ENCODE results near the gene EIF4EBP2. TPM values are rescaled to one million over a fixed set of nuclear protein-coding genes. Genes with fewer than 3 reads are reported as not detected.

The EIF4EBP2 gene
- total RNA-seq, 1 donor from 2014 or later = 146 TPM

DNA sequence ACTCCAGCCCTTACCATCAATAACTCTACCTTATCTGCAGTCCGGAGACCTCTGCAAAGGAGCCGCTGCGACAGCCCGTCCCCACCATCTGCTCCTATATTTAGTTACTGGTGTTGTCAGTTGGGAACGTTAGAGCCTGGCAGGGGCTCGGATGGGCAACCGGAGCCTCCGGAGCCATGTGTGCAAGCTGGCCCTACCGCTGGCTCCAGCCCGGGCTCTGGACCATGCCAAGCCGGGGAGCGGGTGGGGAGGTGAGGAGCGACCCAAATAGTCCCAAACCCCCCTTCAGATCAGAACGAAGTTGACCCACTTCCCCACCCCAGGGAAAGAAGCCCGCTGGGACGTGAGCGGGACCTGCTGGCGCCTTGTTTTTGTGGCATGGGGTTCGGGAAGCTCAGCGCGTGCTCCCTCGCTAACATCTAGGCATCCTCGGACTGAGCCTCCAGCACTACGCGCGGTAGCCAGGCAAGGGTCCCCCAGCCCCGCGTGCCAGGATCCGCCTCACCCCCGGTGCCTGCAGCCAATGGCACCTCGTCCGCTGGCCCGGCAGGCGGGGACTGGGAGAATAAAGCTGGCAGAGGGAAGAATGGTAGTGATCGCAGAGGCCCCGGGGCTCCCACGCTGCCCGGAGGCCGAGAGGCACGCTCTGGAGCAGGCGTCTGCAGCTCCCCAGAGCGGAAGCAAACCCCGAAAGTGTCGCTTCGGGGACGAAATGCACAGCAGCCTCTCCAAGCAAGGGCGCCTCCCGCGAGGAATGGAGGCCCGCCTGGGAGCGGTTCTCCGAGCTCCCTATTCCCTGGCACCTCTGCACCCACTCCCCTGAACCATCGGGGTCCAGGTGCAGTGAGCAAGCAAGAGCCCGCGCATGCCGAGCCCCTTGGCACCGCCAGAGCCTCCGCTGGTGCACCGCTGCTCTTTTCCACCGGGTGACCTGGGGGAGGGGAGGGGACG, 22.2 kb upstream of the EIF4EBP2 start:
- TF ChIP-seq, protein P1, sequence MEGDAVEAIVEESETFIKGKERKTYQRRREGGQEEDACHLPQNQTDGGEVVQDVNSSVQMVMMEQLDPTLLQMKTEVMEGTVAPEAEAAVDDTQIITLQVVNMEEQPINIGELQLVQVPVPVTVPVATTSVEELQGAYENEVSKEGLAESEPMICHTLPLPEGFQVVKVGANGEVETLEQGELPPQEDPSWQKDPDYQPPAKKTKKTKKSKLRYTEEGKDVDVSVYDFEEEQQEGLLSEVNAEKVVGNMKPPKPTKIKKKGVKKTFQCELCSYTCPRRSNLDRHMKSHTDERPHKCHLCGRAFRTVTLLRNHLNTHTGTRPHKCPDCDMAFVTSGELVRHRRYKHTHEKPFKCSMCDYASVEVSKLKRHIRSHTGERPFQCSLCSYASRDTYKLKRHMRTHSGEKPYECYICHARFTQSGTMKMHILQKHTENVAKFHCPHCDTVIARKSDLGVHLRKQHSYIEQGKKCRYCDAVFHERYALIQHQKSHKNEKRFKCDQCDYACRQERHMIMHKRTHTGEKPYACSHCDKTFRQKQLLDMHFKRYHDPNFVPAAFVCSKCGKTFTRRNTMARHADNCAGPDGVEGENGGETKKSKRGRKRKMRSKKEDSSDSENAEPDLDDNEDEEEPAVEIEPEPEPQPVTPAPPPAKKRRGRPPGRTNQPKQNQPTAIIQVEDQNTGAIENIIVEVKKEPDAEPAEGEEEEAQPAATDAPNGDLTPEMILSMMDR (IDR thresholded peaks at IDR 0.05; ENCODE audit: unreplicated experiment) = no peak
- no peaks in the 10 kb centered on the region for H3K9me3 Mint-ChIP-seq (ENCODE audit: unreplicated experiment)
- peaks cover 1% of the 10 kb centered on the region for H3K27me3 Mint-ChIP-seq (ENCODE audit: unreplicated experiment)
- H3K4me1 Mint-ChIP-seq (ENCODE audit: unreplicated experiment) = peaks cover 4% of the 10 kb centered on the region
- H3K4me3 Mint-ChIP-seq (ENCODE audit: unreplicated experiment) = peak overlapping the region; percentile 86
- no peak overlapping the region for H3K27ac Mint-ChIP-seq (ENCODE audit: unreplicated experiment)
- no peaks in the 10 kb centered on the region for H3K36me3 Mint-ChIP-seq (ENCODE audit: low read depth, unreplicated experiment)
- DNase-seq (ENCODE audit: low spot score) = peak; percentile 47

DNA sequence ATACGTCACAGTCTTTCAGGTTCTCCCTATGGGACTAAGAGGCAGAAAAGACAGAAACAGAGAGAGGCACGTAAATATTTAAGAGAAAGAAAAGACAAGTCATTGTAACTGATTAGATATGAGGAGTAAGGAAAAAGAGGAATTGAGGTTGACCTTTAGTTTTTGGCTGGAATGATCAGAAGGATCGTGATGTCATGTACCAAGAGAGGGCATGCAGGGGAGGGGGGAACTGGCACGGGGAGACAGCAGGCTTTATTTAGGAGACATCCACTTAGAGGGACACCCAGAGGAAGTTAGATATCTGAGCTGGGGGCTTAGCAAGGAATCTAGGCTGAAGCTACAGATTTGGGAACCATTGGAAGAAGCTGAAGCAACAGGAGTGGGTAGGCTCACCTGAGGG, 12.3 kb upstream of the EIF4EBP2 start:
- no peaks in the 10 kb centered on the region for H3K9me3 Mint-ChIP-seq (ENCODE audit: unreplicated experiment)
- H3K27ac Mint-ChIP-seq (ENCODE audit: unreplicated experiment) = no peak overlapping the region
- H3K36me3 Mint-ChIP-seq (ENCODE audit: low read depth, unreplicated experiment) = no peaks in the 10 kb centered on the region
- DNase-seq (ENCODE audit: low spot score) = no peak
- H3K27me3 Mint-ChIP-seq (ENCODE audit: unreplicated experiment) = peaks cover 5% of the 10 kb centered on the region
- peaks cover 2% of the 10 kb centered on the region for H3K4me1 Mint-ChIP-seq (ENCODE audit: unreplicated experiment)
- no peak overlapping the region for H3K4me3 Mint-ChIP-seq (ENCODE audit: unreplicated experiment)
- TF ChIP-seq, protein P1 (IDR thresholded peaks at IDR 0.05; ENCODE audit: unreplicated experiment) = no peak

GRCh38 chr10:70396140-70396539, 7.8 kb upstream of the EIF4EBP2 start:
- Mint-ChIP-seq H3K27ac (ENCODE audit: unreplicated experiment) (no peak overlapping the region), H3K4me3 (ENCODE audit: unreplicated experiment) (no peak overlapping the region), H3K9me3 (ENCODE audit: unreplicated experiment) (no peaks in the 10 kb centered on the region), H3K27me3 (ENCODE audit: unreplicated experiment) (peaks cover 7% of the 10 kb centered on the region), H3K4me1 (ENCODE audit: unreplicated experiment) (peaks cover 2% of the 10 kb centered on the region), H3K36me3 (ENCODE audit: low read depth, unreplicated experiment) (no peaks in the 10 kb centered on the region)
- TF ChIP-seq, protein P1 (IDR thresholded peaks at IDR 0.05; ENCODE audit: unreplicated experiment) = no peak
- DNase-seq (ENCODE audit: low spot score) = no peak

- Mint-ChIP-seq H3K36me3 (ENCODE audit: low read depth, unreplicated experiment) (no peaks in the 10 kb centered on the region), H3K4me1 (ENCODE audit: unreplicated experiment) (no peaks in the 10 kb centered on the region), H3K27ac (ENCODE audit: unreplicated experiment) (no peak overlapping the region), H3K9me3 (ENCODE audit: unreplicated experiment) (no peaks in the 10 kb centered on the region), H3K27me3 (ENCODE audit: unreplicated experiment) (peaks cover 5% of the 10 kb centered on the region), H3K4me3 (ENCODE audit: unreplicated experiment) (no peak overlapping the region)
- TF ChIP-seq, protein P1 (IDR thresholded peaks at IDR 0.05; ENCODE audit: unreplicated experiment) = no peak
- DNase-seq (ENCODE audit: low spot score) = no peak
These were observed 4.8 kb upstream of the EIF4EBP2 start for GRCh38 chr10:70399177-70399576.

- Mint-ChIP-seq H3K4me3 (ENCODE audit: unreplicated experiment) (peak overlapping the region; percentile 93), H3K9me3 (ENCODE audit: unreplicated experiment) (no peaks in the 10 kb centered on the region), H3K27me3 (ENCODE audit: unreplicated experiment) (peaks cover 14% of the 10 kb centered on the region), H3K4me1 (ENCODE audit: unreplicated experiment) (peaks cover 26% of the 10 kb centered on the region), H3K36me3 (ENCODE audit: low read depth, unreplicated experiment) (peaks cover 13% of the 10 kb centered on the region), H3K27ac (ENCODE audit: unreplicated experiment) (peak overlapping the region; percentile 12)
- DNase-seq (ENCODE audit: low spot score) = no peak
- TF ChIP-seq, protein P1 (IDR thresholded peaks at IDR 0.05; ENCODE audit: unreplicated experiment) = no peak
These were observed 386 bp upstream of the EIF4EBP2 start for GRCh38 chr10:70403483-70404035.
